ENCODE results near the gene ZNF300. TPM values are rescaled to one million over a fixed set of nuclear protein-coding genes. Genes with fewer than 3 reads are reported as not detected.

The ZNF300 gene
- total RNA-seq, 4 donors from 2014 or later = 6.3 to 10.5 (median 7.8) TPM

DNA sequence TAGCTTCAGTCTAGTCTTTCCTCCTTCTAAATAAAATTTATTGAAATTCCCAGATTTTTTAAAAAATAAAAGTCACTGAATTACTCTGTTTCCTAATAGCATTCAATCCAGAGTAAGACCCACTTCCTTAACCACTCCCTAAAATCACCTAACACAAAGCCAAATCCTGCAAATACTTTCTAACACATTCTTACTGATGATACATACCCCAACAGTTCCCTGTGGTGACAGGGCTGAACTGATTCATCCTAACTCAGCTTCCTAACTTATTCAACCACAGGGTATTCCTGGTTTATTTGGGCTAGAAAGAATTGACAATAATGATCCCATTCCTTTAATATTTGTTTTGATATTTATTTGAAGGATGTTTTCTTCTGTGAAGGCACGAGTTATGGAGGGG is 40.7 kb upstream of the ZNF300 start:
- WGBS, 2 donors = 71 to 97% methylated on average over 1 of the region's 1 CpG
- TF ChIP-seq EP300 (IDR thresholded peaks at IDR 0.05) = no peak
- TF ChIP-seq, protein P1, sequence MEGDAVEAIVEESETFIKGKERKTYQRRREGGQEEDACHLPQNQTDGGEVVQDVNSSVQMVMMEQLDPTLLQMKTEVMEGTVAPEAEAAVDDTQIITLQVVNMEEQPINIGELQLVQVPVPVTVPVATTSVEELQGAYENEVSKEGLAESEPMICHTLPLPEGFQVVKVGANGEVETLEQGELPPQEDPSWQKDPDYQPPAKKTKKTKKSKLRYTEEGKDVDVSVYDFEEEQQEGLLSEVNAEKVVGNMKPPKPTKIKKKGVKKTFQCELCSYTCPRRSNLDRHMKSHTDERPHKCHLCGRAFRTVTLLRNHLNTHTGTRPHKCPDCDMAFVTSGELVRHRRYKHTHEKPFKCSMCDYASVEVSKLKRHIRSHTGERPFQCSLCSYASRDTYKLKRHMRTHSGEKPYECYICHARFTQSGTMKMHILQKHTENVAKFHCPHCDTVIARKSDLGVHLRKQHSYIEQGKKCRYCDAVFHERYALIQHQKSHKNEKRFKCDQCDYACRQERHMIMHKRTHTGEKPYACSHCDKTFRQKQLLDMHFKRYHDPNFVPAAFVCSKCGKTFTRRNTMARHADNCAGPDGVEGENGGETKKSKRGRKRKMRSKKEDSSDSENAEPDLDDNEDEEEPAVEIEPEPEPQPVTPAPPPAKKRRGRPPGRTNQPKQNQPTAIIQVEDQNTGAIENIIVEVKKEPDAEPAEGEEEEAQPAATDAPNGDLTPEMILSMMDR (IDR thresholded peaks at IDR 0.05) = no peak
- TF ChIP-seq POLR2A (IDR thresholded peaks at IDR 0.05) = no peak
- Histone ChIP-seq H3K27ac (peak overlapping the region in 3 of 4 donors; percentile 72 to 82 (median 77)), H3K36me3 (peaks cover 0 to 45% (median 0%) of the 10 kb centered on the region in 3 donors), H3K4me3 (peak overlapping the region in 3 of 4 donors; percentile 40 to 58 (median 57)), H3K27me3 (no peaks in the 10 kb centered on the region), H3K4me1 (no peaks in the 10 kb centered on the region), H3K9me3 (peaks cover 0 to 90% (median 31%) of the 10 kb centered on the region in 4 donors)
- no peak for DNase-seq (ENCODE audit: low spot score in 2 of 2)

DNA sequence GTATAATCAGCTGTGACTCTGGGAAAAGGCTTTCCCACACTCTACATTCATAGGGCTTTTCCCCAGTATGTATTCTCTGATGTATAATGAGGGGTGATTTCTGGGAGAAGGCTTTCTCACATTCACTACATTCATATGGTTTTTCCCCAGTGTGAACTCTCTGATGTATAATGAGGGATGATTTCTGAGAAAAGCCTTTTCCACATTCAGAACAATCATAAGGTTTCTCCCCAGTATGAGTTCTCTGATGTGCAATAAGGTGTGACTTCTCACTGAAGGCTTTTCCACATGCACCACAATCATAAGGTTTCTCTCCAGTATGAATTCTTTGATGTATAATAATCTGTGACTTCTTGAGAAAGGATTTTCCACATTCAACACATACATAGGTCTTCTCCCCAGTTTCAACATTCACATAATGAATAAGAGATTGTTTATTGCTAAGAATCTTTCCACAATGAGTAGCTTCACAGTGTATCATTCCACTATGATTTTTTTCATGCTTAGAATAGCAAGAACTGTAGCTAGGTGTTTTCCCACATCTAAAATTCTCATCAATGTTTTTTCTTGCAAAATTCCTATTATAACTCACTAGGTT is 26.7 kb upstream of the ZNF300 start:
- Histone ChIP-seq H3K27me3 (no peaks in the 10 kb centered on the region), H3K27ac (no peak overlapping the region), H3K4me3 (no peak overlapping the region), H3K9me3 (peaks cover 17 to 97% (median 55%) of the 10 kb centered on the region in 4 donors), H3K4me1 (no peaks in the 10 kb centered on the region), H3K36me3 (peaks cover 0 to 72% (median 2%) of the 10 kb centered on the region in 3 donors)
- no peak for DNase-seq (ENCODE audit: low spot score in 2 of 2)
- no peak for TF ChIP-seq POLR2A (IDR thresholded peaks at IDR 0.05)

GRCh38 chr5:150918613-150919012 is 13.8 kb upstream of the ZNF300 start:
- TF ChIP-seq POLR2A (IDR thresholded peaks at IDR 0.05) (no peak), EP300 (IDR thresholded peaks at IDR 0.05) (no peak)
- TF ChIP-seq, protein P1 (IDR thresholded peaks at IDR 0.05) = no peak
- Histone ChIP-seq H3K36me3 (no peaks in the 10 kb centered on the region), H3K4me1 (no peaks in the 10 kb centered on the region), H3K27me3 (no peaks in the 10 kb centered on the region), H3K4me3 (no peak overlapping the region), H3K9me3 (peaks cover 0 to 82% (median 30%) of the 10 kb centered on the region in 4 donors), H3K27ac (no peak overlapping the region)
- WGBS, 2 donors = 57 to 61% methylated on average over 2 of the region's 2 CpGs
- no peak for DNase-seq (ENCODE audit: low spot score in 2 of 2)

GRCh38 chr5:150912312-150912814 is 7.6 kb upstream of the ZNF300 start:
- H3K27me3 ChIP-seq = no peaks in the 10 kb centered on the region
- H3K9me3 ChIP-seq = peaks cover 0 to 83% (median 24%) of the 10 kb centered on the region in 4 donors
- TF ChIP-seq EP300 (IDR thresholded peaks at IDR 0.05) (no peak), POLR2A (IDR thresholded peaks at IDR 0.05) (no peak)
- TF ChIP-seq, protein P1 (IDR thresholded peaks at IDR 0.05) = no peak
- H3K4me1 ChIP-seq = no peaks in the 10 kb centered on the region
- DNase-seq (ENCODE audit: low spot score in 2 of 2) = no peak
- H3K27ac ChIP-seq = no peak overlapping the region
- H3K36me3 ChIP-seq = no peaks in the 10 kb centered on the region
- no peak overlapping the region for H3K4me3 ChIP-seq
- WGBS, 2 donors = 83% methylated on average over 2 of the region's 2 CpGs

DNA sequence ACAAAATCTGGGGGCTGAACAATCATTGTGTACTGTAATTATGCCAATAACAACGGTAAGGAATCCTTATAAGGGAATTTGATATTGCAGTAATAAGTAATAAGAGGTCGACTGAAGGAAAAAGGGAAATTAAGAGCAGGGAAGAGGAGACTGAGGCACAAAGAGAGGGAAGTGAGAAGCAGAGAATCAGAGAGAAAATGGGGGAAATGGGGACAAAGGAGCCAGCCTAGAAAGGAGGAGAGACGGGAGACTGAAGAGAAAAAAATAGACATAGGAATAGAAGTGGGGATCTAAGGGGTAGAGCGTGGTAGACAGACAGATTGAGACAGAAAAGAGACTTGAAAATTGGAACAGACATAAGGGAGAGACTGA is 518 bp upstream of the ZNF300 start:
- H3K27ac ChIP-seq = peak overlapping the region in 3 of 4 donors; percentile 59 to 75 (median 62)
- peaks cover 0 to 6% (median 0%) of the 10 kb centered on the region in 4 donors for H3K4me1 ChIP-seq
- H3K36me3 ChIP-seq = peaks cover 0 to 36% (median 0%) of the 10 kb centered on the region in 3 donors
- 21 to 24% methylated on average over 4 of the region's 4 CpGs for WGBS, 2 donors
- no peak for DNase-seq (ENCODE audit: low spot score in 2 of 2)
- H3K9me3 ChIP-seq = peaks cover 0 to 70% (median 22%) of the 10 kb centered on the region in 4 donors
- TF ChIP-seq, protein P1 (IDR thresholded peaks at IDR 0.05) = no peak
- TF ChIP-seq EP300 (IDR thresholded peaks at IDR 0.05) (no peak), POLR2A (IDR thresholded peaks at IDR 0.05) (no peak)
- H3K27me3 ChIP-seq = no peaks in the 10 kb centered on the region
- H3K4me3 ChIP-seq = peak overlapping the region; percentile 20 to 58 (median 46)
